ENCODE measurements around the gene VPS54. TPM values are rescaled to one million over a fixed set of nuclear protein-coding genes. Genes with fewer than 3 reads are reported as not detected.

The VPS54 gene
- total RNA-seq, 2 experiments from 2014 or later, result 16.8 to 17.4 TPM

DNA sequence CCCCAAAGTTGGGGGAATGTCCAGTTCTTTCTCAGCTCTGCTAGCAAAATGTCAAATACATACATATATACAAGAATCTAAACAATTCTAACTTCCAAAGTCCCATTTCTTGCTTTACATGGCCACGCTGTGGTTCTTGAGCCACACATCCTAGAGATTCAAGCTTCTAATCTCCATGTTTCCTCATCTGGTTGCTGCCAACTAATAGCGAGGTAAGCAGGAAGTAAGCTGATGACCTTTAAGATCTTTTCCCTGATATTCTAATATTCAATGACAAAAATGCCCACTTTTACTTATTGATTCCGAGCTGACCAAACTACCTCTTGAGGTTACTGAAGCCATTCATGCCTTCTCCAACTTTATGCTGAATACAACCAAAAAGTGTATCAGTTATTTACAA lies 3.3 kb downstream of the VPS54 start:
- ChIA-PET CTCF (interaction anchor here (0.9 to 1.5 kb wide), 2 partner anchors 8 to 22 kb away, joined by 3 read pairs; no protein-coding TSS in a partner anchor), POLR2A (no interaction called here)
- no peaks in the 10 kb centered on the region for H3K9me3 Mint-ChIP-seq
- no peaks in the 10 kb centered on the region for H3K27me3 Mint-ChIP-seq
- H3K4me3 Mint-ChIP-seq, result no peak overlapping the region
- H3K27ac Mint-ChIP-seq, result no peak overlapping the region
- peaks cover 43% of the 10 kb centered on the region for H3K4me1 Mint-ChIP-seq
- H3K36me3 Mint-ChIP-seq (ENCODE audit: low read depth), result peaks cover 34% of the 10 kb centered on the region
- DNase-seq, result no peak

GRCh38 chr2:64015391-64015790 lies 3.8 kb downstream of the VPS54 start:
- DNase-seq, result no peak
- ChIA-PET POLR2A (no interaction called here), CTCF (interaction anchor here (0.9 to 1.5 kb wide), 2 partner anchors 9 to 22 kb away, joined by 3 read pairs; no protein-coding TSS in a partner anchor)
- H3K27ac Mint-ChIP-seq, result no peak overlapping the region
- no peaks in the 10 kb centered on the region for H3K27me3 Mint-ChIP-seq
- peaks cover 38% of the 10 kb centered on the region for H3K4me1 Mint-ChIP-seq
- H3K9me3 Mint-ChIP-seq, result no peaks in the 10 kb centered on the region
- no peak overlapping the region for H3K4me3 Mint-ChIP-seq
- H3K36me3 Mint-ChIP-seq (ENCODE audit: low read depth), result peaks cover 32% of the 10 kb centered on the region

DNA sequence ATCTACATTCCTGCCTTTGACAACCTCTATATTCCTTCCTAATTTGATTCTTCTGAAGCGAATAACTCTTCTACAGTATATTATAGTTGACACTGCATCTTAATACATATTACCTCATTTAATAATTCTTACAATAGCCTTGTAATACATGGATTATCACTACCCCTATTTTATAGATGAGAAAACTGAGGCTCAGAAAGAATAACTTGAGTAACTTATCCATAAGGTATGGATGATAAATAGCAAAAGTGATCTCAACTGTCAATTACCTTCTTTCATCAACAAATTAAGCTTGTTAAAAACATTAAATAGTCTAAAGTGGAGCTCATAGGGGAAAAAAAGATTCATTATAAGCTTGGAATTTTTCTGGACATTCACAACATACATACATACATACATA lies 4.6 kb downstream of the VPS54 start:
- no peaks in the 10 kb centered on the region for H3K9me3 Mint-ChIP-seq
- peaks cover 31% of the 10 kb centered on the region for H3K4me1 Mint-ChIP-seq
- CTCF ChIA-PET, result interaction anchor here (1.5 kb wide), 1 partner anchor 10 kb away, joined by 3 read pairs; no protein-coding TSS in a partner anchor
- no peak overlapping the region for H3K4me3 Mint-ChIP-seq
- DNase-seq, result no peak
- no peaks in the 10 kb centered on the region for H3K27me3 Mint-ChIP-seq
- POLR2A ChIA-PET, result no interaction called here
- peaks cover 30% of the 10 kb centered on the region for H3K36me3 Mint-ChIP-seq (ENCODE audit: low read depth)
- H3K27ac Mint-ChIP-seq, result no peak overlapping the region

DNA sequence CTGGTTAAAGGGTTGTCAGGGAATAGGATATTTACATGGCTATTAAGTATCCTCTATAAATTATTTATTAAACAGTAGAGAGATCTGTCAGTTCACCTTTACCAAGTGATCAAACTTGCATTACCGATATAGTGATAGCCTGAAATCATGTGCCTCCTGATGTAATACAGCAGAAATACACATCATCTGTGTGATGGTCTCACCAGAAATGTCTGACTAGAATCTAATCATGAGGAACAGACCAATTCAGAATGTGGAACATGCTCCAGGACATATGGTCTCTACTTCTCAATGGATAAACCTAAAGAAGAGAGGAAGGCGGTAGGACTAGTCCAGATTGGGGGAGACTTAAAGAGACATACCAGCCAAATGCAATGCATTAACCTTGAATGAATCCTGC lies 6.2 kb downstream of the VPS54 start:
- CTCF ChIA-PET, result no interaction called here
- Mint-ChIP-seq H3K27ac (no peak overlapping the region), H3K4me3 (no peak overlapping the region), H3K4me1 (peaks cover 24% of the 10 kb centered on the region), H3K36me3 (ENCODE audit: low read depth) (peaks cover 26% of the 10 kb centered on the region), H3K27me3 (no peaks in the 10 kb centered on the region), H3K9me3 (no peaks in the 10 kb centered on the region)
- POLR2A ChIA-PET, result no interaction called here
- DNase-seq, result no peak

DNA sequence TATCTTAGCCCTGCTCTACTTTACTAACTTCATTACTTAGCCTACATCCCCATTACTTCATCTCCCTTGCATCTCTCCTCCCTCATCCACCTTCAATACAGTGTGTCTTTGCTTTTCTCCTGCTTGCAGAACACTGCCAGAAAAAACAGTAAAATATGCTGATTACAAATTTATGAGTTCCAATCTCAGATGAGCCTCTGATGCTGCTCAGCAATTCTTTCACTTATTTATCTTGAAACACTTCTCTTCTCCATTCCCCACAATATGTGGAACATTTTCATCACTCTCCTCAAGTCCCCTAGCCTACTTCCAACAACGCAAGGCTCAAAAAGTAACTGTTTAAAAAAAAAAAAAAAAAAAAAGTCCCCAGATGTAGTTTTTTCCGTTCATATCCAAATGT lies 7.1 kb downstream of the VPS54 start:
- DNase-seq, result no peak
- Mint-ChIP-seq H3K4me3 (no peak overlapping the region), H3K27me3 (no peaks in the 10 kb centered on the region), H3K9me3 (peaks cover under 1% of the 10 kb centered on the region), H3K27ac (no peak overlapping the region), H3K36me3 (ENCODE audit: low read depth) (peaks cover 28% of the 10 kb centered on the region), H3K4me1 (peaks cover 23% of the 10 kb centered on the region)
- ChIA-PET POLR2A (no interaction called here), CTCF (no interaction called here)

- H3K9me3 Mint-ChIP-seq, result peaks cover 4% of the 10 kb centered on the region
- ChIA-PET CTCF (interaction anchor here (0.6 kb wide), 1 partner anchor 118 kb away, joined by 3 read pairs; no protein-coding TSS in a partner anchor), POLR2A (no interaction called here)
- H3K36me3 Mint-ChIP-seq (ENCODE audit: low read depth), result peaks cover 29% of the 10 kb centered on the region
- H3K27ac Mint-ChIP-seq, result no peak overlapping the region
- H3K4me3 Mint-ChIP-seq, result no peak overlapping the region
- H3K4me1 Mint-ChIP-seq, result peaks cover 11% of the 10 kb centered on the region
- H3K27me3 Mint-ChIP-seq, result no peaks in the 10 kb centered on the region
- DNase-seq, result no peak
Measured at GRCh38 chr2:64008434-64009009, 10.7 kb downstream of the VPS54 start.

DNA sequence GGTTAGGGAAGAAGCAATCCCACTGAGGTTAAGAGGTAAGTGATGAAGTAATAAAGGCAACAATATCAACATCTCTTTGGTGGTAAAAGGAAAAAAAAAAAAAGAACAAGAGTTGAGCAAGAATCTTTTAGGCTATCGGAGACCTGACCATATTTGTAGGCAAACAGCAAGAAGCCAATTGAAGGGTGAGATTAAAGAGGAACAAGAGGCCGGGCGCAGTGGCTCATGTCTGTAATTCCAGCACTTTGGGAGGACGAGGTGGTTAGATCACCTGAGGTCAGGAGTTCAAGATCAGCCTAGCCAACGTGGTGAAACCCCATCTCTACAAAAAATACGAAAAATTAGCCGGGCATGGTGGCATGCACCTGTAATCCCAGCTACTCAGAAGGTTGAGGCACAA lies 11.3 kb downstream of the VPS54 start:
- no peaks in the 10 kb centered on the region for H3K27me3 Mint-ChIP-seq
- peaks cover 28% of the 10 kb centered on the region for H3K36me3 Mint-ChIP-seq (ENCODE audit: low read depth)
- ChIA-PET CTCF (no interaction called here), POLR2A (no interaction called here)
- peaks cover 11% of the 10 kb centered on the region for H3K4me1 Mint-ChIP-seq
- H3K9me3 Mint-ChIP-seq, result peaks cover 4% of the 10 kb centered on the region
- no peak overlapping the region for H3K27ac Mint-ChIP-seq
- no peak for DNase-seq
- no peak overlapping the region for H3K4me3 Mint-ChIP-seq

DNA sequence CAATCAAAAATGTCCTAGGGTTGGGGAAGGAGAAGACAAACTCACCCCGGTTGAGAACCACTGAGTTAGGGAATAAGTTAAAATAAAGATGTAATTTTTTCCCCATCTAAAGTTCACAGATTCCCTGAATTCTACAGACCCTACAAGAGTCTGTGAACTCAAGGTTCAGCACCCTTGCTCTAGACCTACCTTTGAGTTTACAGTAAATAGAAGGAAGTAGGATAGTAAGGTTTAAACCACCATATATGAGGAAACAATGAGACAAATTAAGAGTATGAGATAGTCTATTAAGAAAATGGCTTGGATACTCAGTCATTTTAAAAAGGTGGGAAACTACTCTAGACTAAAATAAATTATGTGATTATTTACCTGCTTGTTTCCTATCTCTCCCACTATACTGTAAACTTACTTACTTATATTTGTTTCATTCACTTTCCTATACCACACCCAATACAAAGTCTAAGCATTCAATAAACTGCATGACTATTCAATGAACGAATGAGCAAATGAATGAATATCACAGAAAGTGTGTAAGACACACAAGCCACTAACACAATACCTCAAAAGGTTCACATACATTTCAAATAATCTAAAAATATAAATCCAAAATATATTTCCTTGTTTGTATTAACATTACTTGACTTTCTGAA lies 13.4 kb downstream of the VPS54 start:
- peaks cover 4% of the 10 kb centered on the region for H3K9me3 Mint-ChIP-seq
- POLR2A ChIA-PET, result no interaction called here
- H3K4me3 Mint-ChIP-seq, result no peak overlapping the region
- CTCF ChIA-PET, result no interaction called here
- H3K36me3 Mint-ChIP-seq (ENCODE audit: low read depth), result peaks cover 31% of the 10 kb centered on the region
- H3K4me1 Mint-ChIP-seq, result peaks cover 4% of the 10 kb centered on the region
- DNase-seq, result no peak
- H3K27ac Mint-ChIP-seq, result no peak overlapping the region
- H3K27me3 Mint-ChIP-seq, result no peaks in the 10 kb centered on the region

GRCh38 chr2:64003239-64003638 lies 16.0 kb downstream of the VPS54 start:
- H3K4me1 Mint-ChIP-seq, result peaks cover 4% of the 10 kb centered on the region
- no peak overlapping the region for H3K27ac Mint-ChIP-seq
- CTCF ChIA-PET, result interaction anchor here (1.2 kb wide), 1 partner anchor 485 kb away, joined by 3 read pairs; no protein-coding TSS in a partner anchor
- H3K27me3 Mint-ChIP-seq, result no peaks in the 10 kb centered on the region
- H3K4me3 Mint-ChIP-seq, result no peak overlapping the region
- peaks cover 8% of the 10 kb centered on the region for H3K9me3 Mint-ChIP-seq
- H3K36me3 Mint-ChIP-seq (ENCODE audit: low read depth), result peaks cover 42% of the 10 kb centered on the region
- POLR2A ChIA-PET, result no interaction called here
- DNase-seq, result no peak

DNA sequence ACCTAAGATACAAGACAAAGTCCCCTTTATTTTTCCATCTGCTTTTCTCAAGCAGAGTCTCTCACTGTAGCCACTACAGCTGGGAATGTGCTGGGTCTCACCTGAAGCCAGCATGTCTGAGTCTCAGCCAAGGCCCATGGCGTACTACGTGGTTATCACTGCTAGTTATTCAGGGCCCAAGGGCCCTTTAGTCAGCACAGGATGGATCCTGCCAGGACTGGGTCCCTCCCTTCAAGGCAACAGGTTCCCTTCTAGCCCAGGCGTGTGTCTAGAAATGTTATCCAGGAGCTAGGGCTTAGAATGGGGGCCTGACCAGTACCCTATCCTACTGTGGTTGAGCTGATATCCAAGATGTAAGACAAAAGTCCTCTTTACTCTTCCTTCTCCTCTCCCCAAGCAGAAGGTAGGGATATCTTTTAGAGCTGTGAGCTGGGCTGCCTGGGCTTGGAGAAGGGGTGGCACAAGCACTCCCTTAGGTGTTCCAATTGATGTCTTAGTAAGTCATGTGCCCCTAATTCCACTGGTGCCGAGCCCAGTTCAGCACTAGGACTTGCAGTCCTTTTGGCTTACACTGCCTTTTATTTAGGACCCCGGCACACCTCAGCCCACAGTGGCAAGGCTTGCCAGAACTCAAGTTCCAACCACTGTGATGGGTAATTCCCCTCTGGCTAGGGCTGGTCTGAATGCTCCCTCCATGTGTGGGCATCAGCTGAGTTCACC lies 17.7 kb downstream of the VPS54 start:
- ChIA-PET CTCF (interaction anchor here (1.5 kb wide), 1 partner anchor 22 kb away, joined by 3 read pairs; no protein-coding TSS in a partner anchor), POLR2A (no interaction called here)
- H3K9me3 Mint-ChIP-seq, result peaks cover 17% of the 10 kb centered on the region
- H3K4me3 Mint-ChIP-seq, result no peak overlapping the region
- H3K27me3 Mint-ChIP-seq, result no peaks in the 10 kb centered on the region
- no peak overlapping the region for H3K27ac Mint-ChIP-seq
- H3K4me1 Mint-ChIP-seq, result no peaks in the 10 kb centered on the region
- no peak for DNase-seq
- peaks cover 42% of the 10 kb centered on the region for H3K36me3 Mint-ChIP-seq (ENCODE audit: low read depth)

DNA sequence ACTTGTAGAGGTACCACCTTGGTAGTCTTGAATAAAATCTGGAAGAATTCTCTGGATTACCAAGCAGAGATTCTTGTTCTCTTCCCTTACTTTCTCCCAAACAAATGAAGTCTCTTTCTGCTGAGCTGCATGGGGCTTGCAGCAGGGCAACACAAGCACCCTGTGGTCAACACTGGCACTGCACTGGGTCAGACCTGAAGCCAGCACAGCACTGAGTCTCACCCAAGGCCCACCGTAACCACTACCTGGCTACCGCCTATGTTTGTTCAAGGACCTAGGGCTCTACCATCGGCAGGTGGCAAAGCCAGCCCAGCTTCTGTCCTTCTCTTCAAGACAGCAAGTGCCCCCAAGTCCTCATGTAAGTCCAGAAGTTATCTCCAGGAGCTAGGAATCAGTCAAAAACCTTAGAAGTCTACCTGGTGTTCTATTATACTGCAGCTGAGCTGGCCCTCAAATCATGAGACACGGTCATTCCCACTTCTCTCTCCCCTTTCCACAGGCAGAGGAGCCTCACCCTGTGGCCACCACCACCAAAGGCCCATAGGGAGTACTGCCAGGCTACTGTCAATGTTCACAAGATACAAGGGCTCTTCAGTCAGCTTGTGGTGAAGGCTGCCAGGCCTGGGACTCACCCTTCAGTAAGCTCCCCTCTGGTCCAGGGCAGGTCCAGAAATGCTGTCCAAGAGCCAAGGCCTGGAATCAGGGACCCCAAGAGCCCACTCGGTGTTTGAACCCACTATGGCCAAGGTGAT lies 18.4 kb downstream of the VPS54 start:
- Mint-ChIP-seq H3K9me3 (peaks cover 21% of the 10 kb centered on the region), H3K27me3 (no peaks in the 10 kb centered on the region), H3K27ac (no peak overlapping the region), H3K4me1 (no peaks in the 10 kb centered on the region), H3K36me3 (ENCODE audit: low read depth) (peaks cover 40% of the 10 kb centered on the region), H3K4me3 (no peak overlapping the region)
- DNase-seq, result no peak
- CTCF ChIA-PET, result interaction anchor here (1.5 kb wide), 1 partner anchor 22 kb away, joined by 3 read pairs; no protein-coding TSS in a partner anchor
- POLR2A ChIA-PET, result no interaction called here

- ChIA-PET POLR2A (interaction anchor here (0.6 kb wide), 1 partner anchor 114 kb away, joined by 3 read pairs; no protein-coding TSS in a partner anchor), CTCF (interaction anchor here (0.5 kb wide), 1 partner anchor 190 kb away, joined by 4 read pairs; no protein-coding TSS in a partner anchor)
- DNase-seq, result no peak
- no peak overlapping the region for H3K27ac Mint-ChIP-seq
- H3K9me3 Mint-ChIP-seq, result peaks cover 21% of the 10 kb centered on the region
- no peak overlapping the region for H3K4me3 Mint-ChIP-seq
- H3K27me3 Mint-ChIP-seq, result no peaks in the 10 kb centered on the region
- H3K36me3 Mint-ChIP-seq (ENCODE audit: low read depth), result peaks cover 42% of the 10 kb centered on the region
- H3K4me1 Mint-ChIP-seq, result peaks cover 5% of the 10 kb centered on the region
Measured at GRCh38 chr2:63999049-63999448, 20.2 kb downstream of the VPS54 start.

Measured in activated CD4-positive, alpha-beta T cell treated with anti-CD3 and anti-CD28 coated beads, Interleukin-2, amount 10 ng/mL, durations not matched to agents 7 days and 5 days (primary cell).